H1 (cell line): Measurements from ENCODE around the gene DMXL2.

Source experiments
- CBX5 ChIP-seq: fragments of 300-800, 300-1000 bp; sonication (generic); IDR thresholded peaks from 2 replicates; pipeline ENCODE4 v1.7.1; 2016; ENCODE audit warnings: antibody characterized with exemption, low read length, low read depth
- KDM5A ChIP-seq: fragments of 200-600 bp; IDR thresholded peaks from 2 replicates; pipeline ENCODE4 v1.7.1; 2012; ENCODE audit warnings: mild to moderate bottlenecking, low read length, inconsistent platforms, mixed read lengths
- PHF8 ChIP-seq: fragments of 200-600 bp; sonication (generic); conservative IDR thresholded peaks from 2 replicates; pipeline ENCODE4 v1.7.1; 2012; ENCODE audit warnings: low read depth, mild to moderate bottlenecking, inconsistent platforms, low read length, moderate library complexity
- POLR2A ChIP-seq, 2 experiments: IDR thresholded peaks; 1 replicate in 1 of 2; 2 replicates in 1 of 2; pipeline ENCODE4 v1.6.1; 2011; ENCODE audit warnings: low read depth in 2 of 2, low read length in 2 of 2, mild to moderate bottlenecking in 2 of 2; ENCODE audit errors: control extremely low read depth in 1 of 2
- RAD21 ChIP-seq, 2 experiments: IDR thresholded peaks in 1 of 2; conservative IDR thresholded peaks in 1 of 2; 2 replicates each; pipeline ENCODE4 v1.6.1; 2011; ENCODE audit warnings: low read depth in 2 of 2, low read length in 2 of 2, improper control_type of control experiment in 1 of 2, inconsistent platforms in 1 of 2, mild to moderate bottlenecking in 1 of 2, moderate library complexity in 1 of 2
- TCF12 ChIP-seq: IDR thresholded peaks from 2 replicates; pipeline ENCODE4 v1.6.1; 2011; ENCODE audit warnings: low read depth, mild to moderate bottlenecking, low read length
- YY1 ChIP-seq: IDR thresholded peaks from 2 replicates; pipeline ENCODE4 v1.6.1; 2011; ENCODE audit warnings: low read depth, mild to moderate bottlenecking, low read length
- ZNF274 ChIP-seq: IDR thresholded peaks from 2 replicates; pipeline ENCODE4 v1.7.0; 2012; ENCODE audit warnings: low read length, borderline replicate concordance; ENCODE audit errors: extremely low read depth
- TF ChIP-seq, protein P1 (sequence below), 3 experiments: IDR thresholded peaks; 1 replicate in 2 of 3; 2 replicates in 1 of 3; pipeline versions ENCODE4 v1.5.1 to v1.6.1; 2011; ENCODE audit warnings: low read length in 3 of 3, mild to moderate bottlenecking in 3 of 3, inconsistent platforms in 2 of 3, low read depth in 1 of 3, moderate library complexity in 1 of 3; ENCODE audit not compliant: insufficient read depth in 1 of 3; ENCODE audit errors: control extremely low read depth in 1 of 3

DNA sequence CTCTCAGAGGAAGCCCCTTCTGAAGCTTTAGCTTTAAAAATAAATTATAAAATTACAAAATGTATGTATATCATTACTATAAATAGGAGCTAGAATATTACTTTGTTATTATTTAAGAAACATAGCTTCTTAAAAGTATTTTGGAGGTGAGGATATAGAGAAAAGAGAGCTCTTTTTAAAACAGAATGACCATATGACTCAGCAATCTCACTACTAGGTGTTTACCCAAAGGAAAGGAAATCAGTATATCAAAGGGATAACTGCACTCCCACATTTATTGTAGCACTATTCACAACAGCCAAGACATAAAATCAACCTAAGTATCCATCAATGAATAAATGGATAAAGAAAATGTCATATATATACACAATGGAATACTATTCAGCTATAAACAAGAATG, 119.6 kb downstream of the DMXL2 start:
- no peak for TF ChIP-seq RAD21 (IDR thresholded peaks at IDR 0.05 in 1 of 2, conservative IDR thresholded peaks at IDR 0.05 in 1 of 2; ENCODE audit: low read depth in 2 of 2, low read length in 2 of 2)
- no peak for TF ChIP-seq KDM5A
- TF ChIP-seq, protein P1, sequence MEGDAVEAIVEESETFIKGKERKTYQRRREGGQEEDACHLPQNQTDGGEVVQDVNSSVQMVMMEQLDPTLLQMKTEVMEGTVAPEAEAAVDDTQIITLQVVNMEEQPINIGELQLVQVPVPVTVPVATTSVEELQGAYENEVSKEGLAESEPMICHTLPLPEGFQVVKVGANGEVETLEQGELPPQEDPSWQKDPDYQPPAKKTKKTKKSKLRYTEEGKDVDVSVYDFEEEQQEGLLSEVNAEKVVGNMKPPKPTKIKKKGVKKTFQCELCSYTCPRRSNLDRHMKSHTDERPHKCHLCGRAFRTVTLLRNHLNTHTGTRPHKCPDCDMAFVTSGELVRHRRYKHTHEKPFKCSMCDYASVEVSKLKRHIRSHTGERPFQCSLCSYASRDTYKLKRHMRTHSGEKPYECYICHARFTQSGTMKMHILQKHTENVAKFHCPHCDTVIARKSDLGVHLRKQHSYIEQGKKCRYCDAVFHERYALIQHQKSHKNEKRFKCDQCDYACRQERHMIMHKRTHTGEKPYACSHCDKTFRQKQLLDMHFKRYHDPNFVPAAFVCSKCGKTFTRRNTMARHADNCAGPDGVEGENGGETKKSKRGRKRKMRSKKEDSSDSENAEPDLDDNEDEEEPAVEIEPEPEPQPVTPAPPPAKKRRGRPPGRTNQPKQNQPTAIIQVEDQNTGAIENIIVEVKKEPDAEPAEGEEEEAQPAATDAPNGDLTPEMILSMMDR (IDR thresholded peaks at IDR 0.05; ENCODE audit: control extremely low read depth in 1 of 3, insufficient read depth in 1 of 3, low read depth in 1 of 3, low read length in 3 of 3): no peak
- TF ChIP-seq TCF12: no peak
- no peak for TF ChIP-seq POLR2A (IDR thresholded peaks at IDR 0.05; ENCODE audit: control extremely low read depth in 1 of 2, low read depth in 2 of 2, low read length in 2 of 2)
- no peak for TF ChIP-seq PHF8
- TF ChIP-seq ZNF274: no peak
- no peak for TF ChIP-seq CBX5
- TF ChIP-seq YY1: no peak
